Aorta (tissue), 5 donors: ENCODE data around the gene HAO1. TPM values are rescaled to one million over a fixed set of nuclear protein-coding genes. Genes with fewer than 3 reads are reported as not detected.
"Not testable (repeated sequence)": the region's sequence is repeated elsewhere in the genome, so short reads cannot be mapped to it uniquely, and the experiment has no call there.

Experiments used
- ATAC-seq: fragments of 200-7000 bp; cut with Tn5 transposase; one replicate; pipeline ENCODE4 v1.9.1; 2022; ENCODE audit warnings: moderate library complexity; ENCODE audit not compliant: low FRiP score
- DNase-seq, 2 donors: peaks; one replicate each; pipeline ENCODE4 v3.0.0-alpha.2; 2020
- H3K27ac ChIP-seq, 2 donors: one replicate each; pipeline ENCODE4 v1.5.1; 2013; ENCODE audit warnings: low read length in 2 of 2, mild to moderate bottlenecking in 2 of 2, moderate library complexity in 2 of 2, control low read depth in 1 of 2, inconsistent platforms in 1 of 2, low read depth in 1 of 2
- H3K27me3 ChIP-seq, 2 donors: one replicate each; pipeline ENCODE4 v1.6.1; 2013; ENCODE audit warnings: control low read depth in 1 of 2, low read length in 1 of 2, mild to moderate bottlenecking in 1 of 2, moderate library complexity in 1 of 2; ENCODE audit not compliant: insufficient read depth in 2 of 2, control insufficient read depth in 1 of 2
- H3K36me3 ChIP-seq, 2 donors: one replicate each; pipeline ENCODE4 v1.6.1; 2013; ENCODE audit warnings: control low read depth in 1 of 2, low read length in 1 of 2, mild to moderate bottlenecking in 1 of 2; ENCODE audit not compliant: insufficient read depth in 2 of 2, control insufficient read depth in 1 of 2
- H3K4me1 ChIP-seq, 2 donors: one replicate each; pipeline ENCODE4 v1.6.1; 2013; ENCODE audit warnings: low read length in 2 of 2, control low read depth in 1 of 2, mild to moderate bottlenecking in 1 of 2, moderate library complexity in 1 of 2; ENCODE audit not compliant: insufficient read depth in 2 of 2, control insufficient read depth in 1 of 2
- H3K4me3 ChIP-seq, 2 donors: one replicate each; pipeline ENCODE4 v1.5.1; 2013; ENCODE audit warnings: low read length in 2 of 2, control low read depth in 1 of 2, mild to moderate bottlenecking in 1 of 2
- H3K9me3 ChIP-seq: one replicate; pipeline ENCODE4 v1.6.1; 2013; ENCODE audit warnings: mild to moderate bottlenecking, low read length; ENCODE audit not compliant: control insufficient read depth
- WGBS, 2 donors: extraction: QIAGEN DNeasy Blood & Tissue Kit; methylation state at CpG; one replicate each; pipeline ENCODE4 v1.1.7; 2013; 5-methylcytosine and 5-hydroxymethylcytosine counted together
- intact Hi-C, 2 donors: fragments of 100-400 bp; cut with DNase I; formaldehyde crosslinking; loops; one replicate each; pipeline versions ENCODE4 v1.14.2 to v1.15.0; 2022
- polyA plus RNA-seq, 2 donors: library from polyadenylated mRNA; stranded (reverse); fragments of 200-250 nt; gene quantifications; one replicate each; pipeline ENCODE4 v1.2.3, GENCODE V29; 2013
- total RNA-seq, 2 donors: library from RNA; stranded (reverse); fragmentation: NEBNext Ultra II Directional; extraction: Animal tissue kit (Norgen Biotek cat#: 25700); gene quantifications; one replicate each; pipeline ENCODE4 v1.2.1, GENCODE V29; 2021
- donor health status: healthy with polysubstance abuse.
- donor health status: Bipolar disorder and iron deficiency.
- donor health status: DM: no; HTN: no; CAD: no.
- donor health status: DM: no; HTN: no; CAD: no.
- donor health status: DM: yes; HTN: yes; CAD: no.

The HAO1 gene
- total and polyA plus RNA-seq, 4 donors, result not detected

- Histone ChIP-seq H3K27me3 (no peaks in the 10 kb centered on the region), H3K27ac (no peak overlapping the region), H3K9me3 (no peaks in the 10 kb centered on the region), H3K4me3 (no peak overlapping the region), H3K36me3 (no peaks in the 10 kb centered on the region), H3K4me1 (no peaks in the 10 kb centered on the region)
- no peak for DNase-seq
- ATAC-seq, result no peak
- intact Hi-C loops, result no loop called here
- 73 to 76% methylated on average over 2 of the region's 2 CpGs for WGBS, 2 donors
Measured at GRCh38 chr20:7971536-7972280, 31.4 kb upstream of the HAO1 start.

DNA sequence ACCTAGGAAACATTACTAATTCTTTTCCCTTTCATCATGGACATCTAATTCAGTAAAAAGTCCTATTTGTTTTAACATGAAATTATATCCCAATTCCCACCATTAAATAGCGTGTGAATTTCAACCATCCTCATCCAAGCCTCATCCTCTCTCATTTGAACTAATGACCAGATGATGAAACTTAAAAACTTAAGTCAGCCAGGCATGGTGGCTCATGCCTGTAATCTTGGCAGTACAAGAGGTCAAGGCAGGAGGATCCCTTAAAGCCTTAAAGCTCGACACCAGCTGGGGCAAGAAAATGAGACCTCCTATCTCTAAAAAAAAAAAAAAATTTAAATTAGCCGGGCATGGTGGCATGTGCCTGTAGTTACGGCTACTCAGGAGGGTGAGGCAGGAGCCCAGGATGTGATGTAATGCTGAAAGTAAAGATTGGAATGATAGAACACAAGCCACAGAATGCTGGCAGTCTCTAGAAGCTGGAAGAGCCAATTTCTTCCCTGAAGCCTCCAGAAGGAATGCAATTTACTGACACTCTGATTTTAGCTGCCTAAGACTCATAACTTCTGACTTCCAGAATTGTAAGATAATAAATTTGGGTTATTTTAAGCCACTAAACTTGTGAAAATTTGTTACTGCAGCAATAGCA is 27.1 kb upstream of the HAO1 start:
- DNase-seq (no peak), ATAC-seq (peak; percentile 76)
- Histone ChIP-seq H3K4me3 (no peak overlapping the region), H3K9me3 (no peaks in the 10 kb centered on the region), H3K36me3 (no peaks in the 10 kb centered on the region), H3K4me1 (no peaks in the 10 kb centered on the region), H3K27me3 (no peaks in the 10 kb centered on the region), H3K27ac (no peak overlapping the region)
- intact Hi-C loops, result no loop called here
- 55 to 60% methylated on average over 4 of the region's 4 CpGs for WGBS, 2 donors

GRCh38 chr20:7966176-7966575 is 25.9 kb upstream of the HAO1 start:
- 22 to 23% methylated on average over 3 of the region's 3 CpGs for WGBS, 2 donors
- ATAC-seq (no peak), DNase-seq (no peak)
- H3K27me3 ChIP-seq, result no peaks in the 10 kb centered on the region
- no peak overlapping the region for H3K27ac ChIP-seq
- H3K9me3 ChIP-seq, result no peaks in the 10 kb centered on the region
- H3K4me3 ChIP-seq, result no peak overlapping the region
- no peaks in the 10 kb centered on the region for H3K4me1 ChIP-seq
- intact Hi-C loops, result no loop called here
- H3K36me3 ChIP-seq, result no peaks in the 10 kb centered on the region

DNA sequence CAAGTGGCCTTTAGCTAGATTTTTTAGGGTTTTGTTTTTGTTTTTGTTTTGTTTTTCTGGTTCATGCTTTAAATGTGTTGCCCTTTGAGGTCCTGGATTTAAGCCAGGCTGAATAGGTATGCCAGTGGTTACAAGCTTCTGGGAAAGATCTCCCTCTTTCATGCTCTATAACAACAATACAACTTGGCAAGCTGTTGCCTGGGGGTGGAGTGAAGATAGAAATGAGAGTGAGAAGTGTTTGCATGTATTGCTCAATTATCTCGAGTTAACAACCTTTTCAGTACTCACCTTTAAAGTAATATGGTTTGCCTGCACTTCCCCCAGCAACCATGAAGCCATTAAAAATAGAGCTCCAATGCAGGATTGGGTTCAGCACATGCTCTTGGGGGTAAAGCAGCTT is 19.2 kb upstream of the HAO1 start:
- intact Hi-C loops, result no loop called here
- no peak for ATAC-seq

GRCh38 chr20:7956561-7956960 is 16.3 kb upstream of the HAO1 start:
- WGBS, 2 donors, result 81 to 83% methylated on average over 9 of the region's 9 CpGs
- ATAC-seq, H3K9me3 ChIP-seq, H3K36me3 ChIP-seq, intact Hi-C loops, H3K27me3 ChIP-seq, H3K27ac ChIP-seq, H3K4me1 ChIP-seq, H3K4me3 ChIP-seq, DNase-seq: not testable (repeated sequence)

More for the DNA sequence above, 19.2 kb upstream of the HAO1 start:
- WGBS, 2 donors, result 43 to 45% methylated on average over 1 of the region's 1 CpG
- H3K36me3 ChIP-seq, result no peaks in the 10 kb centered on the region
- H3K9me3 ChIP-seq, result peaks cover 6% of the 10 kb centered on the region
- H3K27me3 ChIP-seq, result no peaks in the 10 kb centered on the region
- no peak overlapping the region for H3K27ac ChIP-seq
- no peaks in the 10 kb centered on the region for H3K4me1 ChIP-seq
- no peak for DNase-seq
- H3K4me3 ChIP-seq, result no peak overlapping the region

GRCh38 chr20:7950387-7950786 is 10.1 kb upstream of the HAO1 start:
- DNase-seq (no peak), ATAC-seq (no peak)
- H3K27ac ChIP-seq, result no peak overlapping the region
- no peaks in the 10 kb centered on the region for H3K27me3 ChIP-seq
- WGBS, 2 donors, result 65 to 77% methylated on average over 1 of the region's 1 CpG
- intact Hi-C loops, result no loop called here
- no peaks in the 10 kb centered on the region for H3K4me1 ChIP-seq
- no peak overlapping the region for H3K4me3 ChIP-seq
- no peaks in the 10 kb centered on the region for H3K9me3 ChIP-seq
- no peaks in the 10 kb centered on the region for H3K36me3 ChIP-seq

GRCh38 chr20:7943891-7944290 is 3.6 kb upstream of the HAO1 start:
- WGBS, 2 donors, result 21 to 31% methylated on average over 2 of the region's 2 CpGs

GRCh38 chr20:7939663-7940062 is 595 bp downstream of the HAO1 start:
- Histone ChIP-seq H3K9me3 (no peaks in the 10 kb centered on the region), H3K27ac (no peak overlapping the region), H3K36me3 (no peaks in the 10 kb centered on the region), H3K4me1 (no peaks in the 10 kb centered on the region), H3K27me3 (no peaks in the 10 kb centered on the region), H3K4me3 (no peak overlapping the region)
- intact Hi-C loops, result loop anchor here in 1 of 2 donors (10.0 kb wide), 1 partner anchor 785 kb away; no protein-coding TSS in a partner anchor
- DNase-seq (no peak), ATAC-seq (no peak)
- WGBS, 2 donors, result 79 to 80% methylated on average over 4 of the region's 4 CpGs

More at GRCh38 chr20:7943891-7944290, 3.6 kb upstream of the HAO1 start:
- DNase-seq, result no peak
- intact Hi-C loops, result no loop called here
- Histone ChIP-seq H3K36me3 (no peaks in the 10 kb centered on the region), H3K4me3 (no peak overlapping the region), H3K9me3 (no peaks in the 10 kb centered on the region), H3K4me1 (no peaks in the 10 kb centered on the region), H3K27me3 (no peaks in the 10 kb centered on the region), H3K27ac (no peak overlapping the region)
- ATAC-seq, result no peak

DNA sequence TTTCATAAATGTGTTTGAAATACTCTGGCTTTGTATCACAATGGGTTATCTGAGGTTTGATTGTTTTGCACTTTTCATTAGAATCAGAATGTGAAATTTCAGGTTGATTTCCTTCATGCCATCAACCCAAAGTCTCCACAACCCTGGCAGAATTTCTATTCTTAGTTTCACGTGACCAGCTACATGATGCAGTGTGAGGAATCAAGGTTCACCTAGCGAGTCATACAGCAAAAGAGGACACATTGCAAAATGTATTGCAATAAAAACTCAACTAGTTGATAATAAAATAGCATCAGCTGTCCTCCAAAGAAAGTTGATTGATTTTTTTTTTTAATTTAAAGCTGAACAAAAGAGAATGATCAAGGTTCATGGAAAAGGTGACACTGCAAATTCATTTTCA is 2.2 kb downstream of the HAO1 start:
- ATAC-seq (no peak), DNase-seq (no peak)
- Histone ChIP-seq H3K27ac (no peak overlapping the region), H3K4me3 (no peak overlapping the region), H3K27me3 (no peaks in the 10 kb centered on the region), H3K36me3 (no peaks in the 10 kb centered on the region), H3K9me3 (no peaks in the 10 kb centered on the region), H3K4me1 (no peaks in the 10 kb centered on the region)
- WGBS, 2 donors, result 84 to 90% methylated on average over 2 of the region's 2 CpGs
- intact Hi-C loops, result loop anchor here in 1 of 2 donors (10.0 kb wide), 1 partner anchor 787 kb away; no protein-coding TSS in a partner anchor
